Measurements from ENCODE around the gene FNBP1.

Gene FNBP1

DNA sequence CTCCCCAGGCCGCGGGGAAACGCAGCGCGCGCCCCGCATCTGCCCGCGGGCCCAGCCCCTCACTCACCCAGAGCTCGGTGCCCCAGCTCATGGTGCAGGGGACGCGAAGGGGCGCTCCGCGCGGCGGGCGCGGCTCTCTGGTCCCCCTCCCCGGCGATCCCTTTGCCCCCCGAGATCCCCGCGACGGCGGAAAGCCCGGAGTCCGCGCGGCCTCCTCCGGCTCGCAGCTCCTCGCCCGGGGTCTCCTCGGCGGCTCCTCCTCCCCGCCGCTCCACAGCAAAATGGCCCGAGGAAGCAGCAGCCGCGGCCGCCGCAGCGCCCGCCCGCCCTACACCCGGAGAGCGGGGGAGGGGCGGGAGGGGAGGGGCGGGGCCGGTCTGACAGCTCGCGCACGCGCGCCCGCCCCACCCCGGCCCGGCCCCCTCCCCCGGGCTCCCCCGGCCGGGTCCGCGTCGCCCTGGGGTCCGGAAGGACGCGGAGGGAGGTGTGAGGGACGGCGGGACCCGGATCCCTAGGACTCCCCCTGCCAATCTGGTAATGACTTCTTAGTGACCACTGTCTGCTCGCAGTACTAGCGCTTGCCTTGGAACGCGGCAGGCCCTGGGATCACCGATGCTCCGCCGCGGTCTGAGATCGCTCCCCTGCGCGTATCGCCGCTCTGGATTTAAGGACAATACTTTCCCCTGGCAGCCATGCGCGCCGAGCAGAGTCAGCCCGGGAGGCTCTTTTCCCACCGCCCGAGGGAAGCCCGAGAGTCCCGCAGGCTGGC, at the start of gene FNBP1:
FNBP1 (minus strand) TSS at position 305 of the 769 bp plus-strand sequence; CDS start at position 91, 214 bp downstream.
- DNase-seq = peak; percentile 37 to 92 (median 76)

DNA sequence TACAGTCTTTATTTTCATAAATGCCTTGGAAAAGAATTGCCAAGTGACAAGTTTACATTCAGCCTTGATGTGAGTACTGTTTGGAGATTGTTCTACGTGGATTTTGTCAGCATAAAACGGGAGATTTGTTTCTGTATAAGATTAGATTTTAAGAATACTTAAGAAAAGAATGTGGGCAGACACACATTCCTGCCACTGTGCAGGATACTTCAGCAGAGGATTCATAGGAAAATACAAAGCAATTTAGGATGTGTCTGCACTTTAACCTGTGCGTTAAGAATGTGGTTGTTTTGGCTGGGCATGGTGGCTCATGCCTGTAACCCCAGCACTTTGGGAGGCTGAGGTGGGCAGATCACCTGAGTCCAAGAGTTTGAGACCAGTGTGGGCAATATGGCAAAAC, 47.9 kb upstream of the FNBP1 start:
- peak in 1 of 14 donors; percentile 10 for DNase-seq

GRCh38 chr9:130089141-130089540, 46.2 kb upstream of the FNBP1 start:
- DNase-seq = peak in 1 of 14 donors; percentile 51

DNA sequence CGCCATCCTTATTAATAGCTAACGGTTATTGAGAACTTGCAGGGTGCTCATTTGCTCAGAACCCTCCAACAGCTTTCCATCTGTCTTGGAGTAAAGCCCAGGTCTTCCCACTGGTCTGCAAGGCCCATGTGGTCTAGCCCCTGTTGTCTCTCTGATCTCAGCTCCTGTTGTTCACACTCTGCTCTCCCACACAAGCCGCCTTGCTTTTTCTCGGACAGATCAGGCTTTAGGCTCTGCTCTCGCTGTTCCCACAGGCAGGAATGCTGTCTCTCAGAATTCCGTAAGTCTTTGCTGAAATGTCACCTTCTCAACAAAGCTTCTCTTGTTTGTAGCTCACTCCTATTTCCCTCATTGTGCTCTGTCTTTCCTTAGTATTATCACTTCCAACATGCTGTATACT, 45.1 kb upstream of the FNBP1 start:
- DNase-seq = peak in 2 of 14 donors; percentile 13 to 86

DNA sequence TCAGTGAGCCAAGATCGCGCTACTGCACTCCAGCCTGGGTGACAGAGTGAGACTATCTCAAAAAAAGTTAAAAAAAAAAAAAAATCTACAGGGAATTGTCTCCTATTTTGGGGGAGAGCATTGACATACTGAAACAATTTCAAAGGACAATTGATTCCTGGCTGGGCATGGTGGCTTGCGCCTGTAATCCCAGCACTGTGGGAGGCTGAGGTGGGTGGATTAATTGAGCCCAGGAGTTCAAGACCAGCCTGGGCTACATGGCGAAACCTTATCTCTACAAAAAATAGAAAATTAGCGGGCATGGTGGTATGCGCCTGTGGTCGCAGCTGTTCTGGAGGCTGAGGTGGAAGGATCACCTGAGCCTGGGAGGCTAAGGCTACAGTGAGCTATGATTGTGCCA, 41.3 kb upstream of the FNBP1 start:
- DNase-seq = no peak

- peak in 10 of 14 donors; percentile 11 to 67 (median 34) for DNase-seq
Observed at GRCh38 chr9:130078547-130078946, 35.6 kb upstream of the FNBP1 start.

DNA sequence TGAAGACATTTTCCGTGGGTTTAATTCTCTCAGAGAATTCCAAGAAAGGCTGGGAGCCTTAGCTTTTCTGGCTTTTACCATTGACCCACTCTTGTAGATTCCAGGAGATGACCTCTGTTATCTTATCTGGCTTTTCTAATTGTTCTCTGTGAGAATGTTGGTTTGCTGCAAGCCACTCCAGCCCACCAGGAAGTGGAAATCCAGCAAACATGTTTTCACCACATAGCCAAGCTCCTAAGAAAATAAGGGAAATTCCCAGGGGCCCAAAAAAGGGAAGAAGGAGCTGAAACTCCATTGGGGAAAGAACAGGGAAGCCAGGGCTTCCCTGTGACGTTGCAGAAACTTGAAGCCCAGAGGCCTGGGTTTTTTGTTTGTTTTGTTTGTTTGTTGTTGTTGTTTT, 30.4 kb upstream of the FNBP1 start:
- no peak for DNase-seq

DNA sequence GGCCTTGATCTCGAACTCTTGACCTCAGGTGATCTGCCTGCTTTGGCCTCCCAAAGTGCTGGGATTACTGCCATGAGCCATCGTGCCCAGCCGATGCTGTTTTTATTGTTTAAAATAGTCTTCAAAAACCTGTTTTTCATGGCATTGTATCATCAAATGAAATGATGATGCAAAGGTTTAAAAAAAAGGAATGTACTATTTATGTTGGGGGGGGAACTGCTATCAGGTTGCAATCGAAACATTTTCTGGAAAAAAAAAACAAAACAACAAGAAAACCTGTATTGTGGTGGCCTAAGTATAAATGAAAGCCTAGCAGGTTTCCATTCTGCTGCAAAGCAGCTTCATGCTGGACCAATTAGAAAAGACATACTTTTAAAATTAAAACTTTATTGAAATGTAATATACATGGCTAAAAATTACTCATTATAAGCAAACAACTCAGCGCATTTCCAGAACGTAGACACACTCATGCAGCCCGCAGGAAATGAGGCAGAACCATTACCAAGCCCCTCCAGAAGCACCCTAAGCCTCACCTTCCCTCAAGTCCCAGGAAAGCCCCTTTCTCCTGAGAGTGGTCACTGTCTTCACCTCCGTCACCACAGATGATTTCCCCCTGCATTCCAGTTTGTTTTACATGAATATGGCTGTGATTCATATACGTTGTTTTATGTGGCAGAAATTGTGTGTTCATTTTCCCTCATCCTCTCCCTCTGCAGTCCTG, 29.7 kb upstream of the FNBP1 start:
- no peak for DNase-seq

DNA sequence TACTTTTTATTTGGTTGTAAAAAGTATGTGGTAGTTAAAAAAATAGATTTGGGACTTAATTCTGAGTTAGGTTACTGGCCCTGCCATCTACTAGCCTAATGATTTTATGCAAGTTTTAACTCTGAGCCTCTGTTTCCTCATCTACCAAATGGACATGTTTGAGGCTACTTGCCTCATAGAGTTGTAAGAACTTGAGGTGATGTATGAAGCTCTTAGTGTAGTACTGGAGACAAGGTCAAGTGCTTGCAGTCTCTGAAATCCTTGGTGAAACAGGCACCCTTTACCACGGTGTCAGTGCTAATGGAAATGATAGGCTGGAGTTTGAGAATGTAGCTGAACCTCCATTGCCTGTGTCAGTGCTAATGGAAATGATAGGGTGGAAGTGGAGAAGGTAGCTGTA, 26.1 kb upstream of the FNBP1 start:
- no peak for DNase-seq

DNA sequence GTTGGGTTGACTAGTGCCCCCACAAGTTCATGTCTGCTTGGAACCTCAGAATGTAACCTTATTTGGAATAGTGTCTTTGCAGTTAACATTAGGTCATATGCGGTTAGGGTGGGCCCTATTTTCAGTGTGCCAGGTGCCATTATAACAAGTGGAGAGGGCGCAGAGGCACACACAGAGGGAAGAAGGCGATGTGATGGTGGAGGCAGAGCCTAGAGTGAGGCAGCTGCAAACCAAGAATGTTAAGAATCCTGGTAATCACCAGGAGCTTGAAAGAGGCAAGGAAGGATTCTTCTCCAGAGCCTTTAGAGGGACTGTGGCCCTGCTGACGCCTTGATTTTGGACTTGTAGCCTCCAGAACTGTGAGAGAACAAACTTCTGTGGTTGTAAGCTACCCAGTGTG, 21.6 kb upstream of the FNBP1 start:
- no peak for DNase-seq

- no peak for DNase-seq
Observed at GRCh38 chr9:130062750-130063149, 19.8 kb upstream of the FNBP1 start.

DNA sequence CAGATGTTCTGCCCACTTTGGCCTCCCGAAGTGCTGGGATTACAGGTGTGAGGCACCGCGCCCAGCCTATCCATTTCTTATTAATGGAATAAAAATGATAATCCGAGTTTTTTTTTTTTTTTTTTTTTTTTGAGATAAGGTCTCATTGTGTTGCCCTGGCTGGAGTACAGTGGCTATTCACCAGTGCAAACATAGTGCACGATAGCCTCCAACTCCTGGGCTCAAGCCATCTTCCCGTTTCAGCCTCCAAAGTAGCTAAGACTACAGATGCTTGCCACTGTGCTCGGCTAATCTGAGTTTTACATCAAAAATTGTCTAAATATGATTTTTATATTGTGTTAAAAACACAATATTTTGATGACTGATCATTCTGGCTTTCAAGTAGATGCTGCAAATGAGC, 17.3 kb upstream of the FNBP1 start:
- no peak for DNase-seq

GRCh38 chr9:130058887-130059286, 15.9 kb upstream of the FNBP1 start:
- DNase-seq = no peak

GRCh38 chr9:130058154-130058553, 15.2 kb upstream of the FNBP1 start:
- no peak for DNase-seq

DNA sequence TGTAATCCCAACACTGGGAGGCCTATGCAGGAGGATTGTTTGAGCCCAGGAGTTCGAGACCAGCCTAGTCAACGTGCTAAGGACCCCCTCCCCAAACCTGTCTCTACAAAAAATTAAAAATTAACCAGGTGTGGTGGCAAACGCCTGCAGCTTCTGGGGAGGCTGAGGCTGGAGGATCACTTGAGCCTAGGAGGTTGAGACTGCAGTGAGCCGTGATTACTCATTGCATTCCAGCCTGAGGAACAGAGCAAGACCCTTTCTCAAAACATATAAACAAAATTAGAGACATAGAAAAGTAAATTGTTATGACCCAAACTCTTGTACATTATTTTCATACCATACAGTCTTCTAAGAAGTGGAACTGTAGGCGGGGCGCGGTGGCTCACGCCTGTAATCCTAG, 11.8 kb upstream of the FNBP1 start:
- DNase-seq = no peak

DNA sequence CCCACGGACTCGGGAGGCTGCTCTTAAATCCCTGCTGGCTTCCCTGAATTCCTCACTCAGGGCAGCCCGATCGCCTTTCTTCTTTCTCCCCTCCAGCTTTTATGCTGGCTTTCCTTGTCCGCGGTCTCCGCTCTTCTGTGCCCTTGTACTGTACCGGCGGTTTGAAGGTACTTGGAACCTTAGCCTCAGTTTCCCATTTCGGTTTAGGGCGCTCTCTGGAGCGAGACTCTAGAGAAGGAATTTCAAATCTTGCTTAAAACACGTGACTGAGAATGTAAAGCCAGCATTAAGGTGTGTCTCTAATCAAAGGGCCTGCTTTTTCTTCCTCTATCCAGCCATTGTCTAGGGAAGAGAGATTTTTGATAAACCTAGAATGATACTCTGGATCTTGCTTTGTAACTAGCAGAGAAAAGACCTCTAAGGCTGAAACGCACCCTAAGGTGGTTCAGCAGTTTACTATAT, 11.4 kb upstream of the FNBP1 start:
- DNase-seq = no peak

GRCh38 chr9:130053504-130054324, 10.7 kb upstream of the FNBP1 start, which contains the start of gene GPR107:
TSS of gene GPR107 (plus strand) at chr9:130053906. CDS start at chr9:130053933, 27 bp downstream.
- DNase-seq = peak in 13 of 14 donors; percentile 28 to 86 (median 66)

DNA sequence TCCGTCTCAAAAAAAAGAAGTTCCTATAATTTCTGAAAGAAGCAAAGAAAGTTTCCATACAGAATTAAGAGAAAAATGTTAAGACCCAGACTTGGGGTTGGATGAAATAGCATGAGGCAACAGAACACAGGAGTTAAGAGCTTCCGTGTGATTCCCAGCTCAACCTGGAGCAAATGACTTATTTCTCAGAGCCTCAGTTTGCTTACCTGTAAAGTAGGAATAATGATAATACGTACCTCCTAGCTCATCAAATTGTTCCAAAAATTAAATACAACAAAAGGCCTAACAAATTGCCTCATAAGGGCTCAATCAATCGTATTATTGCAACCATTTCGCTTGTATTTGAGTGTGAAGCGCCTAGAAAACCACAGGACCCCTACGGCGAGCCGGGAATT, 10.1 kb upstream of the FNBP1 start:
- no peak for DNase-seq

GRCh38 chr9:130051855-130052254, 8.9 kb upstream of the FNBP1 start:
- no peak for DNase-seq

DNA sequence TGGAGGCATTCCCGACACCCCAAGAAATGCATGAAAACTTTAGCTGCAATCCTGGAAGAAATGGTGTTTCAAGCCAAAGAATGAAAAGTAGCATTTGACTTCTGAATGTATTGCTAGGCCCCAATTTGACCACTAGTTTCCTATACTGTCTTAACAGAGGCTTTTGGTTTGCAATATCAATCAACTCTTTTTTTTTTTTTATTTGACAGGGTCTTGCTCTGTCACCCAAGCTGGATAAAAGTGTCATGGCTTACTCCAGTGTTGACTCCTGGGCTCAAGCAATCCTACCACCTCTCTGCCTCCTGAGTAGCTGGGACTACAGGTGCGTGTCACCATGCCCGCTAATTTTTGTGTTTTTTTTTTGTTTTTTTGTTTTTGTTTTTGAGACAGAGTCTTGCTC, 7.5 kb upstream of the FNBP1 start:
- DNase-seq = no peak

DNA sequence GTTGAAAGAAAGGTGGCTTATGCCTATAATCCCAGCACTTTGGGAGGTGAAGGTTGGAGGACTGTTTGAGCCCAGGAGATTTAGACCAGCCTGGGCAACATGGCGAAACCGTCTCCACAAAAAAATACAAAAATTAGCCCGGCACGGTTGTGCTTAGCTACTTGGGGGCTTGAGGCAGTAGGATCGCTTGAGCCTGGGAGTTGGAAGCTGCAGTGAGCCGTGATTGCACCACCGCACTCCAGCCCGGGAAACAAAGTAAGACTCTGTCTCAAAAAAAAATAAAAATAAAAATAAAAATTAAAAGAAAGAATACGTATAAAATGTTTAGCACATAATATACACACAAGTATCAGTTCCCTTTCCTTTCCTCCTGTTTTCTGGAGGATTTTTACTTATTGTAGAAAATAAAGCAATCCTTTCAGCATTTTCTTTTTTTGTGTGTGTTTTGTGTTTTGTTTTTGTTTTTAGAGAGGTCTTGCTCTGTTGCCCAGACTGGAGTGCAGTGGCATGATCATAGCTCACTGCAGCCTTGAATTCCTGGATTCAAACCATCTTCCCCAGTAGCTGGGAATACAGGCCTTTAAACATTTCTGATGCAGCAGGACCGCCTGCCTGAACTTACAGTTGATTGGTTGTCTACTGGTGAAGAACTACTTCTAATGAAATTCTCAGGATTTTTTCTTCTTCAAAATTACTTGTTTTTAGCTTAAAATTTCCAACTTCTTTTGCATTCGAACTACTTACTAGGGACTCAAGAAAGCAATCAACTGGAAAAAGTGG, 6.6 kb upstream of the FNBP1 start:
- no peak for DNase-seq
